Hepatocyte (in vitro differentiated cells): ENCODE results near the gene RRAGC.

Source experiments
- CTCF ChIP-seq: fragments of 200-600 bp; sonication (generic); IDR thresholded peaks from 2 replicates; pipeline ENCODE4 v1.5.1; 2016; ENCODE audit warnings: antibody characterized with exemption, mild to moderate bottlenecking; ENCODE audit not compliant: poor library complexity
- EZH2 ChIP-seq: fragments of 200-600 bp; sonication (generic); IDR thresholded peaks from 2 replicates; pipeline ENCODE4 v1.6.1; 2016; ENCODE audit warnings: antibody characterized with exemption, mild to moderate bottlenecking, borderline replicate concordance

DNA sequence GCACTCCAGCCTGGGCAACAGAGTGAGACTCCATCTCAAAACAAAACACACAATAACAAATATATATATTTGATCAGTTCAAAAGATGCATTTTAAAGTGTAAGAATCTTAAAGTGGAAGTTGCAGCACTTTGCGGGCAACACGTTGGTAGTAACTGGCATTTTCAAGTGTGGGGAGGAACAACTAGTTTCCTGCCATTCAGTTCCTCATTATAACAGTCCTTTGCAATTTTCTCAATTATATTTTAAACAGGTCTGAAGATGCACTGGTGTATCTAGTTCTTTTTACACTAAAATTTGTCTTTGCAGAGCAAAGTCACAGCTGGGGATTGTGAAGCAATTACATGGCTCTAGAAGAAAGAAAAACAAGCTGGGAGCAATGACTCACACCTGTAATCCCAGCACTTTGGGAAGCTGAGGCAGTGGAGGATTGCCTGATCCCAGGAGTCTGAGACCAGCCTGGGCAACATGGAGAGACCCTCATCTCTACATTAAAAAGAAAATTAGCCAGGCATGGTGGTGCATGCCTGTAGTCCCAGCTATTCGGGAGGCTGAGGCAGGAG, 25.3 kb downstream of the RRAGC start:
- TF ChIP-seq EZH2: no peak
- TF ChIP-seq CTCF: no peak
